Dendritic cell treated with granulocyte-macrophage colony-stimulating factor and Interleukin-4, amounts not matched to agents 40 ng/mL and 50 ng/mL, for 4 days (primary cell): Measurements from ENCODE around the gene RAPGEF2.
"Not testable (repeated sequence)": the region's sequence is repeated elsewhere in the genome, so short reads cannot be mapped to it uniquely, and the experiment has no call there.

ENCODE experiments used
- H3K27ac Mint-ChIP-seq: one replicate; pipeline ENCODE4 v1.8.0; 2022; ENCODE audit warnings: mild to moderate bottlenecking, mixed read lengths
- H3K27me3 Mint-ChIP-seq: one replicate; pipeline ENCODE4 v1.8.0; 2022; ENCODE audit warnings: mild to moderate bottlenecking, mixed read lengths
- H3K36me3 Mint-ChIP-seq: one replicate; pipeline ENCODE4 v1.8.0; 2022; ENCODE audit warnings: low read depth, mixed read lengths
- H3K4me1 Mint-ChIP-seq: one replicate; pipeline ENCODE4 v1.8.0; 2022; ENCODE audit warnings: low read depth, mixed read lengths
- H3K4me3 Mint-ChIP-seq: one replicate; pipeline ENCODE4 v1.8.0; 2022; ENCODE audit warnings: mild to moderate bottlenecking, moderate library complexity, mixed read lengths
- H3K9me3 Mint-ChIP-seq: one replicate; pipeline ENCODE4 v1.8.0; 2022; ENCODE audit warnings: mixed read lengths
- intact Hi-C: fragments of 100-400 bp; cut with micrococcal nuclease; formaldehyde crosslinking; loops from one replicate; pipeline ENCODE4 v1.15.0; 2022

Gene RAPGEF2

DNA sequence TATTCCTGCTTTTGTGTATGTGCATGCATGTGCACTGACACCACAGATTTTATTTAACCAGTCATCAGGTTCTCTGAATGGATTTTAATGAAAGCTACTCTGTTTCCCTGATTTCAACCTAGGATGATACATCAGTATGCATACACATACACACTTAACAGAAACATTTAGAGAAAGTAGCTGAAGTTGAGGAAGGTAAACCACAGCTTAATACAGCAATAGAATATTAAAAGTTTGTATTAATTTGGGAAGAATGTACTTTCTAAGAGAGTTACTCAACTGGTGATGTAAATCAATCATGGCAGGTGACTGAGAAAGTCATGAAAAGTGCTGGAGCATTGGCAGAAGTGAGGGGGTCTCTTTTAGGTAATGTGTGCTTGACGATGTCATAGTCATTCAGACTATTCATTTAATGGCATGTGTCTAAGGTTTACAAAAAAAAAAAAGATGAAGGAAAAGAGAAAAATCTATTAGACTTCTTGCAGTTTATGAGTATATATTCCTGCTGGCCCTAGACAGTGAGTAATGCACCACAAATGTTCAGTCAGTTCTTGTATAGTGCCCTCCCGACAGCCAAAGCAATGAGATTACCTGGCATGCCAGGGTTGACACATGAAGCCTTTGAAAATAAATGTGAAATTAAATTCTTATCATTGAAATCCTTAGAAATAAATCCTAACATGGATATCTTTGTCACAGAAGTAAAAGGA lies 187.6 kb downstream of the RAPGEF2 start:
- Mint-ChIP-seq H3K27ac (no peak overlapping the region), H3K27me3 (no peaks in the 10 kb centered on the region), H3K9me3 (no peaks in the 10 kb centered on the region), H3K4me1 (peaks cover 55% of the 10 kb centered on the region), H3K4me3 (no peak overlapping the region), H3K36me3 (peaks cover 27% of the 10 kb centered on the region)
- intact Hi-C loops: no loop called here

- no peak overlapping the region for H3K27ac Mint-ChIP-seq
- H3K9me3 Mint-ChIP-seq: no peaks in the 10 kb centered on the region
- H3K4me3 Mint-ChIP-seq: no peak overlapping the region
- H3K4me1 Mint-ChIP-seq: peaks cover 57% of the 10 kb centered on the region
- no peaks in the 10 kb centered on the region for H3K27me3 Mint-ChIP-seq
- intact Hi-C loops: no loop called here
- H3K36me3 Mint-ChIP-seq: peaks cover 27% of the 10 kb centered on the region
These were observed 188.3 kb downstream of the RAPGEF2 start for GRCh38 chr4:159291176-159291575.

- no peaks in the 10 kb centered on the region for H3K27me3 Mint-ChIP-seq
- H3K9me3 Mint-ChIP-seq: no peaks in the 10 kb centered on the region
- peaks cover 62% of the 10 kb centered on the region for H3K4me1 Mint-ChIP-seq
- intact Hi-C loops: no loop called here
- H3K27ac Mint-ChIP-seq: no peak overlapping the region
- peaks cover 27% of the 10 kb centered on the region for H3K36me3 Mint-ChIP-seq
- H3K4me3 Mint-ChIP-seq: no peak overlapping the region
These were observed 189.4 kb downstream of the RAPGEF2 start for GRCh38 chr4:159292137-159292896.

- Mint-ChIP-seq H3K9me3 (no peaks in the 10 kb centered on the region), H3K27me3 (no peaks in the 10 kb centered on the region), H3K4me3 (no peak overlapping the region), H3K4me1 (peaks cover 53% of the 10 kb centered on the region), H3K36me3 (peaks cover 27% of the 10 kb centered on the region), H3K27ac (no peak overlapping the region)
- intact Hi-C loops: no loop called here
These were observed 191.1 kb downstream of the RAPGEF2 start for GRCh38 chr4:159293811-159294515.

- Mint-ChIP-seq H3K9me3 (no peaks in the 10 kb centered on the region), H3K27me3 (no peaks in the 10 kb centered on the region), H3K27ac (no peak overlapping the region), H3K4me1 (peaks cover 33% of the 10 kb centered on the region), H3K4me3 (no peak overlapping the region), H3K36me3 (peaks cover 22% of the 10 kb centered on the region)
- intact Hi-C loops: no loop called here
These were observed 193.2 kb downstream of the RAPGEF2 start for GRCh38 chr4:159296061-159296460.

DNA sequence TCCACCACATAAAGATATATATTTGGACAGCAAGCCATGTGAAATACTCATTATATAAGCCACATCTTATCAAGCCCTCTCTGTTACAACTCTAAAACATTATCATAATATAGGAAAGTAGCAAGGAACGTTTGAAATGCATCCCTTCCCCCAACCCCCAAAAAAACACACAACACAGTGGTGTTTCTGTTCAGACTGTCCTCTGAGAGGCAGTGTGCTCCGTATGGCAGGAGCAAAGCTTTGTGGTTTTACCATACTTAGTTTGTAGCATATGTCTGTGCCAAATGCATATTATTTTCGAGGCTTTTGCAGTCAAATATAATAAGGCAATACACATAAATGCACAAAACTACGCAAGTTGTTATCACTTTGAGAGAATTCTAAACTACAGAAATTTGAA lies 194.2 kb downstream of the RAPGEF2 start:
- Mint-ChIP-seq H3K36me3 (peaks cover 17% of the 10 kb centered on the region), H3K9me3 (no peaks in the 10 kb centered on the region), H3K27me3 (no peaks in the 10 kb centered on the region), H3K4me1 (peaks cover 28% of the 10 kb centered on the region), H3K27ac (no peak overlapping the region), H3K4me3 (no peak overlapping the region)
- intact Hi-C loops: no loop called here

- H3K36me3 Mint-ChIP-seq: peaks cover 13% of the 10 kb centered on the region
These were observed 195.6 kb downstream of the RAPGEF2 start for GRCh38 chr4:159298502-159298901.

GRCh38 chr4:159303435-159303834 lies 200.6 kb downstream of the RAPGEF2 start:
- peaks cover 32% of the 10 kb centered on the region for H3K36me3 Mint-ChIP-seq
- H3K4me1 Mint-ChIP-seq: peaks cover 10% of the 10 kb centered on the region
- intact Hi-C loops: no loop called here

More at GRCh38 chr4:159298502-159298901, 195.6 kb downstream of the RAPGEF2 start:
- Mint-ChIP-seq H3K27me3 (no peaks in the 10 kb centered on the region), H3K9me3 (no peaks in the 10 kb centered on the region), H3K27ac (no peak overlapping the region), H3K4me3 (no peak overlapping the region), H3K4me1 (peaks cover 23% of the 10 kb centered on the region)
- intact Hi-C loops: no loop called here

DNA sequence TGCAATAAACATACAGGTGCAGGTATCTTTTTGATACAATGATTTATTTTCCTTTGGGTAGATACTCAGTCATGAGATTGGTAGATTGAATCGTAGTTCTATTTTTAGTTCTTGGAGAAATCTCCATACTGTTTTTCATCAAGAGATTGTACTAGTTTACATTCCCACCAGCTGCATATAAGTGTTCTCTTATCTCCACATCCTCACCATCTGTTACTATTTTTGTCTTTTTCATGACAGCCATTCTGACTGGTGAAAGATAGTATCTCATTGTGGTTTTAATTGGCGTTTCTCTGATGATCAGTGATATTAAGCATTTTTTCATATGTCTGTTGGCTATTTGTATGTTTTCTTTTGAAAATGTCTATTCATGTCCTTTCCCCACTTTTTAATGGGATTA lies 202.2 kb downstream of the RAPGEF2 start:
- no peak overlapping the region for H3K4me3 Mint-ChIP-seq
- H3K36me3 Mint-ChIP-seq: peaks cover 45% of the 10 kb centered on the region
- peaks cover 18% of the 10 kb centered on the region for H3K9me3 Mint-ChIP-seq
- no peak overlapping the region for H3K27ac Mint-ChIP-seq
- H3K4me1 Mint-ChIP-seq: peaks cover 15% of the 10 kb centered on the region
- H3K27me3 Mint-ChIP-seq: no peaks in the 10 kb centered on the region
- intact Hi-C loops: no loop called here

More at GRCh38 chr4:159303435-159303834, 200.6 kb downstream of the RAPGEF2 start:
- Mint-ChIP-seq H3K4me3 (no peak overlapping the region), H3K27ac (no peak overlapping the region), H3K9me3 (peaks cover 18% of the 10 kb centered on the region), H3K27me3 (no peaks in the 10 kb centered on the region)

DNA sequence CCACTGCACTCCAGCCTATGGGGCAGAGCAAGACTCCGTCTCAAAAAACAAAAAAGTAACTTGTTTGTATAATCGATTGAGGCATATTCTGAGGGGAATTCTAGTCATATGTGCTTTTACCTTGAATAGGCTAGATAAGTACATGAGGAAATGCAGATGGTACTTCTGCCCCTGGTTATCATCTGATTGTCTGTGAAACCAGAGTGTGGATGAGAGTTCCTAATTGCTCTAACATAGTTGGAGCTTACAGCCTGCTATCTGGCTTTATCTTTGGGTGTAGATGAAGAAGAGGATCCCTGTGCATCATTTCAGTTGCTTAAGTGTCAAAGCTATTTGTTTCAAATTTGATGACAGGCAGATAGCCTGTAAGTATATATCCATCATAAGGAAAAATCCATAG lies 205.1 kb downstream of the RAPGEF2 start:
- peaks cover 44% of the 10 kb centered on the region for H3K36me3 Mint-ChIP-seq
- no peak overlapping the region for H3K27ac Mint-ChIP-seq
- H3K4me3 Mint-ChIP-seq: no peak overlapping the region
- peaks cover 15% of the 10 kb centered on the region for H3K4me1 Mint-ChIP-seq
- no peaks in the 10 kb centered on the region for H3K27me3 Mint-ChIP-seq
- intact Hi-C loops: no loop called here
- H3K9me3 Mint-ChIP-seq: peaks cover 18% of the 10 kb centered on the region

DNA sequence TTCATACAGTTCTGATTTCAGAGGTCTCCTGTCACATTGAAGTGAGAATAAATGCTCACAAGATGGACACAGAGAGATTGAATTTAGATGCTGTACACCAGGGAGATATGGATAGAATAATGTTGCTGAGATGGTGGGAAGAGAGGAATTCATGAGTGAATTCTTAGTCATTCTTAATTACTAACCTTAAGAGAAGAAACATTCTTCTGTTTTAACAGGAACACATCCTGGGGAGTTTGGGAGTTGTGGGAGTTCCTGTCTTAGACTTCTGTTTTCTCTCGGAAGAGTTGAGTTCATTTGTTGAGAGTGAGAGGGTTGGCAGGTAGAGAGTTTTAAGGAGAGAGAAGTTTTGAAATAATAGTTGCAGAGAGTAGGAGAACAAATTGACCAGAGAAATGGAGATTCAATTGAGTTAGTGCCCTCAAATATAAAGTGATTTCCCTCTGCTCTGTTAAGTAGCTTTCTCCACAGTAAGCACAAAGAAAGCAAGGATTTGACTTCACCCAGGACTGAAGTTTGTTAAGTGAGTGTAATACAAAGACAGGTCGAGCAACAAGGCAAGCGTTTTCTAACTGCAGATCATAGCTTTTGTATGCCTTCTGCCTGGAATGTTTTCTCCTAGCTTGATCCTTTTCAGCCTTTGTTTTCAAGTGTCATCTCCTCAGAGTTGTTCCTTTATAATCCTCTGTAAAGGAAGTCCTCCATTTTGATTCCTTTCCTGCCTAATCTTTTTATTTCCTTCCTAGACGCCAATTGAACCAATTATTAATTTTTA lies 205.9 kb downstream of the RAPGEF2 start:
- no peak overlapping the region for H3K4me3 Mint-ChIP-seq
- intact Hi-C loops: no loop called here
- no peaks in the 10 kb centered on the region for H3K27me3 Mint-ChIP-seq
- peaks cover 15% of the 10 kb centered on the region for H3K4me1 Mint-ChIP-seq
- H3K36me3 Mint-ChIP-seq: peaks cover 45% of the 10 kb centered on the region
- no peak overlapping the region for H3K27ac Mint-ChIP-seq
- H3K9me3 Mint-ChIP-seq: peaks cover 18% of the 10 kb centered on the region

DNA sequence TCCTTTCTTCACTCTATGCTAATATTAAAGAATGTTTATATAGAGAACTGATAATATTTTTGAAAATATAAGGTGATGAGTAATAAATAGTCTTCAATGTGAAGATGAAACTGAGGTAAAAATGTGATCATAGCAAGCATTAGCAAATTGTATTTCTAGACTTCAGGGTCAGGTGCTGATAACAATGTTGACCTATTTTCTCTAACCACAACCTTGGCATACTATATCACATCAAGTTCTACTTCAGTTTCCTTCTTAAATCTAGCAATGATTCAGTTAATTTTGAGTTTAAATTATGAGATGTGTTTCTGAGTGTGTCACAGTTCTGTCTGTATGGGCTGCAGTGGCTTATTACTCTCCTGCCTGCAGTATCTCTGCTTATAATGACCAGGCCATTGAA lies 209.4 kb downstream of the RAPGEF2 start:
- Mint-ChIP-seq H3K9me3 (no peaks in the 10 kb centered on the region), H3K27me3 (no peaks in the 10 kb centered on the region), H3K27ac (no peak overlapping the region), H3K36me3 (peaks cover 50% of the 10 kb centered on the region), H3K4me1 (peaks cover 9% of the 10 kb centered on the region), H3K4me3 (no peak overlapping the region)
- intact Hi-C loops: no loop called here

DNA sequence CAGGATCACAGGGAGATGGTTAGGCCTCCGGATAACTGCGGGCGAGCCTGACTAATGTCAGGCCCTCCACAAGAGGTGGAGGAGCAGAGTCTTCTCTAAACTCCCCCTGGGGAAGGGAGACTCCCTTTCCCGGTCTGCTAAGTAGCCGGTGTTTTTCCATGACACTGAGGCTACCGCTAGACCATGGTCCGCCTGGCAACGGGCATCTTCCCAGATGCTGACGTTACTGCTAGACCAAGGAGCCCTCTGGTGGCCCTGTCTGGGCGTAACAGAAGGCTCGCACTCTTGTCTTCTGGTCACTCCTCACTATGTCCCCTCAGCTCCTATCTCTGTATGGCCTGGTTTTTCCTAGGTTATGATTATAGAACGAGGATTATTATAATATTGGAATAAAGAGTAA lies 213.0 kb downstream of the RAPGEF2 start:
- H3K4me1 Mint-ChIP-seq, H3K9me3 Mint-ChIP-seq, H3K27ac Mint-ChIP-seq, H3K27me3 Mint-ChIP-seq, H3K4me3 Mint-ChIP-seq, intact Hi-C loops: not testable (repeated sequence)
- H3K36me3 Mint-ChIP-seq: peaks cover 58% of the 10 kb centered on the region
